Lower leg skin (tissue), 3 donors: ENCODE measurements around the gene TULP3.

Experiments
- POLR2A ChIP-seq, 2 donors: fragments of 450-650 bp; IDR thresholded peaks; one replicate each; pipeline ENCODE4 v1.6.1; 2016 to 2017; ENCODE audit warnings: antibody characterized with exemption in 2 of 2, mild to moderate bottlenecking in 1 of 2, moderate library complexity in 1 of 2
- TF ChIP-seq, protein P1 (sequence below), 3 donors: fragments of 450-650 bp; IDR thresholded peaks; one replicate each; pipeline ENCODE4 v1.5.1; 2016; ENCODE audit warnings: antibody characterized with exemption in 3 of 3, mild to moderate bottlenecking in 3 of 3, moderate library complexity in 2 of 3

DNA sequence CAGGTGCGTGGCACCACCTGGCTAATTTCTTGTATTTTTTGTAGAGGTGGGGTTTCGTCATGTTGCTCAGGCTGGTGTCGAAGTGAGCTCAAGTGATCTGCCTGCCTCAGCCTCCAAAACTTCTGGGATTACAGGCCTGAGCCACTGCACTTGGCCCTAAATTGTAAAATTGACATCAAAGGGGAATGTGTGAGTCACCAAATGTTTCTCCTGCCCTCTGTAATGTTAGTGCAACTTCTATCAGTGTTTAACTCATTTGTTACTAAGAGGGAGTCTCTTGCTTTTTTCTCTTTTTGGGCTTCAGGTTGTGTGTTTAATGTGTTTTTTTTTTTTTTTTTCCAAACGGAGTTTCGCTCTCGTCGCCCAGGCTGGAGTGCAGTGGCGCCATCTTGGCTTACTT lies 2.3 kb downstream of the TULP3 start:
- TF ChIP-seq, protein P1, sequence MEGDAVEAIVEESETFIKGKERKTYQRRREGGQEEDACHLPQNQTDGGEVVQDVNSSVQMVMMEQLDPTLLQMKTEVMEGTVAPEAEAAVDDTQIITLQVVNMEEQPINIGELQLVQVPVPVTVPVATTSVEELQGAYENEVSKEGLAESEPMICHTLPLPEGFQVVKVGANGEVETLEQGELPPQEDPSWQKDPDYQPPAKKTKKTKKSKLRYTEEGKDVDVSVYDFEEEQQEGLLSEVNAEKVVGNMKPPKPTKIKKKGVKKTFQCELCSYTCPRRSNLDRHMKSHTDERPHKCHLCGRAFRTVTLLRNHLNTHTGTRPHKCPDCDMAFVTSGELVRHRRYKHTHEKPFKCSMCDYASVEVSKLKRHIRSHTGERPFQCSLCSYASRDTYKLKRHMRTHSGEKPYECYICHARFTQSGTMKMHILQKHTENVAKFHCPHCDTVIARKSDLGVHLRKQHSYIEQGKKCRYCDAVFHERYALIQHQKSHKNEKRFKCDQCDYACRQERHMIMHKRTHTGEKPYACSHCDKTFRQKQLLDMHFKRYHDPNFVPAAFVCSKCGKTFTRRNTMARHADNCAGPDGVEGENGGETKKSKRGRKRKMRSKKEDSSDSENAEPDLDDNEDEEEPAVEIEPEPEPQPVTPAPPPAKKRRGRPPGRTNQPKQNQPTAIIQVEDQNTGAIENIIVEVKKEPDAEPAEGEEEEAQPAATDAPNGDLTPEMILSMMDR (IDR thresholded peaks at IDR 0.05), result no peak
- no peak for TF ChIP-seq POLR2A (IDR thresholded peaks at IDR 0.05)
